Measurements from ENCODE around the gene TRAPPC6A.

TRAPPC6A gene

GRCh38 chr19:45161738-45162607 lies 16.1 kb downstream of the TRAPPC6A start:
- FAIRE-seq = no peak

- FAIRE-seq = no peak
Observed at GRCh38 chr19:45160870-45161737, 16.9 kb downstream of the TRAPPC6A start, which contains the start of gene NKPD1. Gene NKPD1, minus strand, starts transcription at chr19:45160982. Its CDS starts 832 bp downstream, at chr19:45160150.

- no peak for FAIRE-seq
Observed at GRCh38 chr19:45159971-45160324, 18.1 kb downstream of the TRAPPC6A start.

GRCh38 chr19:45159210-45159970 lies 18.6 kb downstream of the TRAPPC6A start:
- FAIRE-seq = no peak

GRCh38 chr19:45158503-45159209 lies 19.4 kb downstream of the TRAPPC6A start:
- no peak for FAIRE-seq

- FAIRE-seq = no peak
Observed at GRCh38 chr19:45156751-45157150, 21.3 kb downstream of the TRAPPC6A start.

- FAIRE-seq = no peak
Observed at GRCh38 chr19:45156011-45156630, 21.9 kb downstream of the TRAPPC6A start.

- no peak for FAIRE-seq
Observed at GRCh38 chr19:45154064-45154827, 23.8 kb downstream of the TRAPPC6A start.

GRCh38 chr19:45153339-45154063 lies 24.5 kb downstream of the TRAPPC6A start:
- no peak for FAIRE-seq

- no peak for FAIRE-seq
Observed at GRCh38 chr19:45152504-45153338, 25.3 kb downstream of the TRAPPC6A start.

- no peak for FAIRE-seq
Observed at GRCh38 chr19:45151821-45152503, 26.1 kb downstream of the TRAPPC6A start.

GRCh38 chr19:45151320-45151719 lies 26.7 kb downstream of the TRAPPC6A start:
- no peak for FAIRE-seq

- no peak for FAIRE-seq
Observed at GRCh38 chr19:45150751-45151281, 27.2 kb downstream of the TRAPPC6A start.

GRCh38 chr19:45150180-45150579 lies 27.9 kb downstream of the TRAPPC6A start:
- FAIRE-seq = no peak

- FAIRE-seq = no peak
Observed at GRCh38 chr19:45149129-45149528, 28.9 kb downstream of the TRAPPC6A start.

- no peak for FAIRE-seq
Observed at GRCh38 chr19:45147835-45148676, 30.0 kb downstream of the TRAPPC6A start.

- no peak for FAIRE-seq
Observed at GRCh38 chr19:45146741-45147205, 31.3 kb downstream of the TRAPPC6A start.
